Brain microvascular endothelial cell (primary cell): Measurements from ENCODE around the gene DDX52.

ENCODE experiments used
- DNase-seq: peaks from one replicate; pipeline ENCODE4 v3.0.0-alpha.2; 2020
- H3K27ac ChIP-seq: fragments of 250-450 bp; sonication (Bioruptor Pico); 2 replicates; pipeline ENCODE4 v1.5.1; 2020; ENCODE audit warnings: mild to moderate bottlenecking, moderate library complexity
- H3K27me3 ChIP-seq: fragments of 250-450 bp; sonication (Bioruptor Pico); replicated peaks from 2 replicates; pipeline ENCODE4 v1.5.1; 2020; ENCODE audit warnings: mild to moderate bottlenecking
- H3K36me3 ChIP-seq: fragments of 250-450 bp; sonication (Bioruptor Pico); replicated peaks from 2 replicates; pipeline ENCODE4 v1.5.1; 2020; ENCODE audit warnings: mild to moderate bottlenecking
- H3K4me3 ChIP-seq: 2 replicates; pipeline ENCODE4 v1.5.1; 2011; ENCODE audit warnings: low read depth, mild to moderate bottlenecking, control low read depth, low read length, moderate library complexity
- CTCF ChIP-seq: IDR thresholded peaks from 2 replicates; pipeline ENCODE4 v1.5.1; 2011; ENCODE audit warnings: low read depth, mild to moderate bottlenecking, moderate library complexity, low read length, control low read depth, inconsistent platforms; ENCODE audit errors: missing control alignments
- in situ Hi-C: cut with HindIII; loops from 2 replicates; pipeline ENCODE4 v1.10.0; 2017; ENCODE audit warnings: low sequenced_read_pairs, low pct_ligation_motif_present

The DDX52 gene

DNA sequence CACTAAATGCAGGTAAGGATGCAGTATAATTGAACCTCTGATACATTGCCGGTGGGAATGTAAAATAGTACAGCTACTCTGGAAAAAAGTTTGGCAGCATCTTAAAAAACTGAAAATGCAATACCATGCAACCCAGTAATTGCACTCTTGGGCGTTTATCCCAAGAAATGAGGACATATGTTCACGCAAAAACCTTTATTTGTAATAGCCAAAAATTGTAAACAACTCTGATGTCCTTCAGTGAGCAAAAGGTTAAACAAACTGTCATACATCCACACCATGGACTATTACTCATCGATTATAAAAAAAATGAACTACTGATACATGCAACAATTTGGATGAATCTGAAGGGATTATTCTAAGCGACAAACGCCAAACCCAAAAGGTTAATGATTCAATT is 51.0 kb downstream of the DDX52 start:
- in situ Hi-C loops, result no loop called here
- no peak for TF ChIP-seq CTCF
- DNase-seq, result no peak
- H3K27me3 ChIP-seq, result no peaks in the 10 kb centered on the region
- H3K27ac ChIP-seq, result no peak overlapping the region
- H3K4me3 ChIP-seq, result no peak overlapping the region
- H3K36me3 ChIP-seq, result peaks cover 29% of the 10 kb centered on the region

- no peak overlapping the region for H3K4me3 ChIP-seq
- H3K27me3 ChIP-seq, result no peaks in the 10 kb centered on the region
- TF ChIP-seq CTCF, result no peak
- peaks cover 27% of the 10 kb centered on the region for H3K36me3 ChIP-seq
- no peak overlapping the region for H3K27ac ChIP-seq
- DNase-seq, result no peak
- in situ Hi-C loops, result no loop called here
Observed at GRCh38 chr17:37585066-37585465, 58.2 kb downstream of the DDX52 start.

- in situ Hi-C loops, result no loop called here
- no peak for TF ChIP-seq CTCF
Observed at GRCh38 chr17:37576281-37576680, 67.0 kb downstream of the DDX52 start.

DNA sequence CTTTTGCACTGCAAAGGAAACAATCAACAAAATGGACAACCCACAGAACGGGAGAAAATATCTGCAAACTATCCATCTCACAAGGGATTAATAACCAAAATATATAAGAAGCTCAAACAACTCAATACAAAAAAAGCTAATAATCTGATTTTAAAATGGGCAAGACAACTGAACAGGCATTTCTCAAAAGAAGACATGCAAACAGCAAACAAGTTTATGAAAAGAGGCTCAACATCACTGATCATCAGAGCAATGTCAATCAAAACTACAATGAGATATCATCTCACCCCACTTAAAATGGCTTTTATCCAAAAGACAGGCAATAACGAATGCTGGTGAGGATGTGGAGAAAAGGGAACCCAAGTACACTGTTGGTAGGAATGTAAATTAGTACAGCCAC is 68.8 kb downstream of the DDX52 start:
- H3K36me3 ChIP-seq, result peaks cover 21% of the 10 kb centered on the region

More at GRCh38 chr17:37576281-37576680, 67.0 kb downstream of the DDX52 start:
- no peaks in the 10 kb centered on the region for H3K27me3 ChIP-seq
- no peak overlapping the region for H3K4me3 ChIP-seq
- DNase-seq, result no peak
- H3K36me3 ChIP-seq, result peaks cover 17% of the 10 kb centered on the region
- H3K27ac ChIP-seq, result no peak overlapping the region

DNA sequence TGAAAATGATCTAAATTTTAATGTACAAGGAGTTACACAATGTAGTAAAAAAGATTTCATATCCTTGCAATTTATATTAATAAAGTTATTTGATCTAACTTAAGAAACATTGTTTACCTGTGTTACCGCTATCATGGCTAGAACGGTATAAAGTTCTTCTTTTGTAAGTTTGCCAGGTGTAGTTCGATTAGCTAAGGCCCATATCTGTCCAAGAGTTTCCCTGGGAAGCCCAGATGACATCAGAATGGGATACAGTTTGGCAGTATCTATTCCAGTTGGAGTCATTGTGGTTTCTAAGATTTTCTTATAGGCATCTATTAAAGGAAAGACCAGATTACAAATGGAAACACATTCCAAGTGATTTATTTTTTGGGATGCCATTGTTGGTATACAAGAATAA is 71.6 kb downstream of the DDX52 start:
- peaks cover 23% of the 10 kb centered on the region for H3K36me3 ChIP-seq
- H3K27me3 ChIP-seq, result no peaks in the 10 kb centered on the region
- in situ Hi-C loops, result no loop called here
- H3K27ac ChIP-seq, result no peak overlapping the region
- no peak overlapping the region for H3K4me3 ChIP-seq
- DNase-seq, result no peak
- no peak for TF ChIP-seq CTCF

More for the DNA sequence above, 68.8 kb downstream of the DDX52 start:
- in situ Hi-C loops, result no loop called here
- no peak overlapping the region for H3K4me3 ChIP-seq
- DNase-seq, result no peak
- no peak for TF ChIP-seq CTCF
- no peak overlapping the region for H3K27ac ChIP-seq
- H3K27me3 ChIP-seq, result no peaks in the 10 kb centered on the region

DNA sequence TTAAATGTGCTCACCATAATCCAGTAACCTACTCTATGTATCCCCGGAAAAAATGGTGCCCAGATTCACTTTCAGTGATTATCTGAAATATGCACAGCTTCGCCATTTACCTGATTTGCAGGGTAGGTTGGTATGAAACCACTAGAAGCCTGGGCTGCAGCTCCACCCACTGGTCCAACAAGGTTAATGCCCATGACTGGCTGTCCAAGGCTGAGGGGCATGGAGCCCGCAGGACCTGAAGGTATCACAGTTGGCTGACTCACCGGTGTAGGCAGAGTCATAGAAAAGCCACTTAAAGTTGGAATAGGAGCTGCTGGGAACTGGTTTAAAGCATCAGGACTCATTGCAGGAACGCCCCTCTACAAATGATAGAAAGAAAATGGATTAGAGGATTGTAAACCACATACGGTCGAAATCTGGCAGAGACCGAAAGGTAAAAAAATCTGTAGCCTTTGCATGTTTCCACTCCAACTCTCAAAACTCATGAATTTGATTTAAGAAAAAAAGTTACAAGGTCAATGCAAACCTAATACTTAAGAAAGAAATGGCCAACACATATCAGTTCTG is 72.6 kb downstream of the DDX52 start:
- Histone ChIP-seq H3K4me3 (no peak overlapping the region), H3K36me3 (peaks cover 23% of the 10 kb centered on the region), H3K27ac (no peak overlapping the region), H3K27me3 (no peaks in the 10 kb centered on the region)
- TF ChIP-seq CTCF, result peak; percentile 75
- in situ Hi-C loops, result no loop called here
- DNase-seq, result peak; percentile 47
